ENCODE results near the gene CCL2. TPM values are rescaled to one million over a fixed set of nuclear protein-coding genes. Genes with fewer than 3 reads are reported as not detected.

Gene CCL2
- total and polyA plus RNA-seq, 8 donors: 3.8 to 194 (median 26.0) TPM

DNA sequence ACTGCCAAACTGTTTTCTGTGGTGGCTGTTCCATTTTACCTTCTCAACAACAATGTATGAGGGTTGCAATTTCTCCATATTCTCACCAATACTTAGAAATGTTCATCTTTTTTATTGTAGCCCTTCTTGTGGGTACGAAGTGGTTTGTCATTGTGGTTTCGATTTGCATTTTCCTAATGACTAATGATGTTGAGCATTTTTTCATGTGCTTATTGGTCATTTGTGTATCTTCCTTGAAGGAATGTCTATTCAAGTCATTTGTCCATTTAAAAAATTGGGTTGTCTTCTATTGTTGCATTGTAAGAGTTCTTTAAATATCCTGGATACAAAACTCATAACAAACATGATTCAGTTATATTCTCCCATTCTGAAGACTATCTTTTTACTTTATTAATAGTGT, 47.5 kb upstream of the CCL2 start:
- Histone ChIP-seq H3K27me3 (no peaks in the 10 kb centered on the region), H3K4me1 (no peaks in the 10 kb centered on the region), H3K36me3 (no peaks in the 10 kb centered on the region), H3K4me3 (no peak overlapping the region), H3K9me3 (peaks cover 0 to 5% (median 0%) of the 10 kb centered on the region in 4 donors), H3K27ac (no peak overlapping the region)
- 80 to 93% (median 89%) methylated on average over 2 of the region's 2 CpGs for WGBS, 5 donors
- TF ChIP-seq POLR2AphosphoS5 (IDR thresholded peaks at IDR 0.05) (no peak), EP300 (IDR thresholded peaks at IDR 0.05) (no peak), POLR2A (IDR thresholded peaks at IDR 0.05) (no peak)
- TF ChIP-seq, protein P1, sequence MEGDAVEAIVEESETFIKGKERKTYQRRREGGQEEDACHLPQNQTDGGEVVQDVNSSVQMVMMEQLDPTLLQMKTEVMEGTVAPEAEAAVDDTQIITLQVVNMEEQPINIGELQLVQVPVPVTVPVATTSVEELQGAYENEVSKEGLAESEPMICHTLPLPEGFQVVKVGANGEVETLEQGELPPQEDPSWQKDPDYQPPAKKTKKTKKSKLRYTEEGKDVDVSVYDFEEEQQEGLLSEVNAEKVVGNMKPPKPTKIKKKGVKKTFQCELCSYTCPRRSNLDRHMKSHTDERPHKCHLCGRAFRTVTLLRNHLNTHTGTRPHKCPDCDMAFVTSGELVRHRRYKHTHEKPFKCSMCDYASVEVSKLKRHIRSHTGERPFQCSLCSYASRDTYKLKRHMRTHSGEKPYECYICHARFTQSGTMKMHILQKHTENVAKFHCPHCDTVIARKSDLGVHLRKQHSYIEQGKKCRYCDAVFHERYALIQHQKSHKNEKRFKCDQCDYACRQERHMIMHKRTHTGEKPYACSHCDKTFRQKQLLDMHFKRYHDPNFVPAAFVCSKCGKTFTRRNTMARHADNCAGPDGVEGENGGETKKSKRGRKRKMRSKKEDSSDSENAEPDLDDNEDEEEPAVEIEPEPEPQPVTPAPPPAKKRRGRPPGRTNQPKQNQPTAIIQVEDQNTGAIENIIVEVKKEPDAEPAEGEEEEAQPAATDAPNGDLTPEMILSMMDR (IDR thresholded peaks at IDR 0.05): no peak
- intact Hi-C loops (cut with DNase I; ENCODE audit: low total_unique reads): no loop called here
- no peak for DNase-seq

GRCh38 chr17:34218748-34219147, 36.3 kb upstream of the CCL2 start:
- intact Hi-C loops (cut with DNase I; ENCODE audit: low total_unique reads): no loop called here
- no peak overlapping the region for H3K27ac ChIP-seq
- 49 to 94% (median 88%) methylated on average over 1 of the region's 1 CpG for WGBS, 5 donors
- peaks cover 0 to 17% (median 3%) of the 10 kb centered on the region in 4 donors for H3K9me3 ChIP-seq
- H3K27me3 ChIP-seq: no peaks in the 10 kb centered on the region
- DNase-seq: no peak
- H3K4me3 ChIP-seq: no peak overlapping the region
- TF ChIP-seq POLR2AphosphoS5 (IDR thresholded peaks at IDR 0.05): no peak
- TF ChIP-seq POLR2A (IDR thresholded peaks at IDR 0.05): no peak
- TF ChIP-seq, protein P1 (IDR thresholded peaks at IDR 0.05): no peak
- no peak for TF ChIP-seq EP300 (IDR thresholded peaks at IDR 0.05)
- no peaks in the 10 kb centered on the region for H3K36me3 ChIP-seq
- peaks cover 0 to 5% (median 0%) of the 10 kb centered on the region in 4 donors for H3K4me1 ChIP-seq

DNA sequence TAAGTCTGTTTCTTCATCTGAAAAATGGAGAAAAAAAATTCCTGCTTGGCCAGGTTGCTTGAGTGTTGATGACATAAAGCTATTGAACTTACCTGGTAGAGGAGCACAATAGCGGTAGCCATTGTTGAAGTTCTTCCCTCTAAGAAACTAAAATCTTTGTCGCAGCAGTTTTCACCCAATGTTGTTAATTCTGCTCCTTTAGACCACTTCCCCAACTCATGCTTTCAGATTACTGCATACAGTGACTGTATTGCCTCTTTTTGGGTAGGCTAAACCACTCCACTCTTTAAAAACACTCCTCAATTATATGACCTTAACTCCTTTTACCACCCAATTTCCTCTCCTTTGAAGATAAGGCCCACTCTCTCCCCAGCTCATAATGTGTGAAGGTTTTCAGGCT, 35.7 kb upstream of the CCL2 start:
- TF ChIP-seq EP300 (IDR thresholded peaks at IDR 0.05) (no peak), POLR2AphosphoS5 (IDR thresholded peaks at IDR 0.05) (no peak), POLR2A (IDR thresholded peaks at IDR 0.05) (no peak)
- TF ChIP-seq, protein P1 (IDR thresholded peaks at IDR 0.05): no peak
- peaks cover 0 to 10% (median 3%) of the 10 kb centered on the region in 4 donors for H3K9me3 ChIP-seq
- H3K27ac ChIP-seq: no peak overlapping the region
- H3K4me1 ChIP-seq: peaks cover 0 to 5% (median 0%) of the 10 kb centered on the region in 4 donors
- H3K27me3 ChIP-seq: no peaks in the 10 kb centered on the region
- intact Hi-C loops (cut with DNase I; ENCODE audit: low total_unique reads): no loop called here
- no peak overlapping the region for H3K4me3 ChIP-seq
- H3K36me3 ChIP-seq: no peaks in the 10 kb centered on the region
- DNase-seq: no peak
- 76 to 94% (median 88%) methylated on average over 2 of the region's 2 CpGs for WGBS, 5 donors

GRCh38 chr17:34220045-34220751, 34.9 kb upstream of the CCL2 start:
- H3K27ac ChIP-seq: no peak overlapping the region
- no peaks in the 10 kb centered on the region for H3K36me3 ChIP-seq
- no peak overlapping the region for H3K4me3 ChIP-seq
- DNase-seq: no peak
- H3K9me3 ChIP-seq: peaks cover 0 to 6% (median 2%) of the 10 kb centered on the region in 4 donors
- no peaks in the 10 kb centered on the region for H3K27me3 ChIP-seq
- peaks cover 0 to 5% (median 0%) of the 10 kb centered on the region in 4 donors for H3K4me1 ChIP-seq
- intact Hi-C loops (cut with DNase I; ENCODE audit: low total_unique reads): no loop called here
- TF ChIP-seq, protein P1 (IDR thresholded peaks at IDR 0.05): no peak
- TF ChIP-seq POLR2A (IDR thresholded peaks at IDR 0.05) (no peak), POLR2AphosphoS5 (IDR thresholded peaks at IDR 0.05) (no peak), EP300 (IDR thresholded peaks at IDR 0.05) (no peak)
- WGBS, 5 donors: 88 to 96% (median 94%) methylated on average over 2 of the region's 2 CpGs

Measured in stomach (tissue), 9 donors.